ENCODE results near the gene KDM4E.
A peak's percentile ranks its signal among the peaks of the same experiment; 100 is the strongest.

KDM4E gene

DNA sequence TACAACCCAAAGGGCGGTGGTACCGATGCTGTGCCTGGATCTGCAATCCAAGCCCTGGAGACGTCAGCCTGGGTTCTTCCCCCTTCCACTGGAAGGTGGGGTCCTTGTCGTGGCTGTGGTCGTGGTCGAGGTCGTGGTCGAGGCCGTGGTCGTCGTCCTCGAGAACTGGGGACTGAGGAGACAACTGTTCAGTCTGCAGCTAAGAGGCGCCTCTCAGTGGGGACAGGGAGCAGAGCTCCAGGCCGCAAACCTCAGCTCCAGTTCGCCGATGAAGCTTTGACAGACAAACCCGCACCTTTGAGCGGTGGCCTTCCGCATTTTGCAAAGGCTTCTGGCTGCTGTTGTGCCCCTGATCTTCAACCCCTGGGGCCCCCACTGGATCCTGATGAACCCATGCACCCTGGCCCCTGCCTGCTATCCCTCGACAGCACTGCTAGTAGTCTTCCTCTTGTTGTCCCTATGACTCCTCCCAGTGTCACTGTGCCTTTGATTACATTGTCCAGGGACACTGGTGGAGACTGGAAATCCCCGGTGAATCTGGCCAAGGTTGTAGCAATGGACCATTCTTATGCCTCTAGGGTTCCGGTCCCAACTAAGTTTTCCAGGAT, 25.6 kb downstream of the KDM4E start:
- no peak for DNase-seq (ENCODE audit: low read depth in 2 of 2)

DNA sequence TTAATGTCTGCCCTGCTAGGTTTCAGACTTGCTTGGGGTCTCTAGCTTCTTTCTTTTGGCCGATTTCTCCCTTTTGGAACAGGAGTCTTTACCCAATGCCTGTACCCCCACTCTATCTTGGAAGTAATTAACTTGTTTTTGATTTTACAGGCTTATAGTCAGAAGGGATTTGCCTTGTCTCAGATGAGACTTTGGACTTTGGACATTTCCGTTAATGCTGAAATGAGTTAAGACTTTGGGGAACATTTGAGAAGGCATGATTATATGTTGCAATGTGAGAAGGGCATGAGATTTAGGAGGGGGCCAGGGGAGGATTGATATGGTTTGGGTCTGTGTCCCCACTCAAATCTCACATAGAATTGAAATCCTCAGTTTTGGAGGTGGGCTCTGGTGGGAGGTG, 29.3 kb downstream of the KDM4E start:
- DNase-seq (ENCODE audit: low read depth in 2 of 2) = no peak

DNA sequence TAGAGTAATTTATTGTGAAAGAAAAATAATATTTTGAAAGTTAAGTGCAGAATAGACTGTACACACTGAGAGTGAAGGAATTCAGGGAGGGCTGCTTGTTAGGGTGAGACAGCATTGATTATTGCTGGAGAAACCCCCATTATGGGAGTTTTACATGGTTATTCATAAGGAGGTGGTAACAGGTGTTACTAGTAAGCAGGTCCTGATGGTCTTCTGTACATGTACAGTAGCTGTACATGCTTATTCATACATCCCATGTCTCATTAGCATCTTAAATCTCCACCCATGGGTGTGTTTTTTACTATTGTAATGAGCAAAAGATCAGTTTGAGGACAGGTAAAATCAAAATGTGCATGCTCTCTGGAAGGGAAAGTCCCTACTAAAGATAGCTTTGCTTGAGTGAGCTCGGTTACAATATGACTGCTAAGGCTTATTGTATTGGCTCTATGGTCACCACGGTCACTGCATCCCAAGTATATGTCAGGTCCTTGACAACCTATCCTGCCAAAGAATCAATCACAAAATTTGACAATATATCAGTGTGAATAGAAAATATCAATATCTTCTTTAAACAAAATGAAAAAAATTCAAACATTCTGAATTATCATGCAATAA, 30.3 kb downstream of the KDM4E start:
- no peak for DNase-seq (ENCODE audit: low read depth in 2 of 2)

DNA sequence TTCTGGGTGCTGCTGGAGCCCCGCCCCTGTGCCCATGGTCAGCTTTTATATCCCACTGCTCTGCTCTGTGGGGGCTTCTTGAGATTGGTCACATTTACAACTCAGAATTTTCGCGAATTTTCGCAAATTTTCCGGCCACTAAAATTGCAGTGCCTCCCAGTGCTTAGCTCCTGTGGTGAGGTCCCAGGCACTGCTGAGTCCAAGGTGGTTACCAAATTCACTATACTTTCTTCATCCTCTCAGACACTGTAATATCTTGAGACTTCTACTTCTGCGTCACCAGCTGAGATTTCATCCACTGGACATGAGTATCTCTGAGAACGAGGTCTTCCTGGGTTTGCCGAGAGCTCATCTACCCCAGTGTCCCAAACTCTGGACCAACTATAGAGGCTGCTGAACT, 32.9 kb downstream of the KDM4E start:
- no peak for DNase-seq (ENCODE audit: low read depth in 2 of 2)

DNA sequence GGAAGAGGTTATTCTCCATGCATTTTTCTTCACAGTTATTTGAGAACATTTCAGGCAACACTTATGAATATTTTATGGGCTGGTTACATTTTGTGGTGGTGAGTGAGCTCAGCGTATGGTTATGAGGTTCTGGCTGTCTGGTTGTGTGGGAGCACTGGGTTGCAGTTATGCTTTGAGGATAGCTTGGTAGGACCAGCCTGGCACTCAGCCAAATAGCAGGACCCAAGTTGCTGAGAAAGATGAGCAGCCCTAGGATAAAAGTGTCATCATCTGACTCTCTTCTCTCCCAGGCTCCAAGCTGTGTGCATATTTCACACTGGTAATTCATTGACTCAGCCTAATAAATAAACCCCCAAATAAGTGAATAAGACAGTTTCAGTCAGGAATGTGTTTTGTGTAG, 33.6 kb downstream of the KDM4E start:
- no peak for DNase-seq (ENCODE audit: low read depth in 2 of 2)

DNA sequence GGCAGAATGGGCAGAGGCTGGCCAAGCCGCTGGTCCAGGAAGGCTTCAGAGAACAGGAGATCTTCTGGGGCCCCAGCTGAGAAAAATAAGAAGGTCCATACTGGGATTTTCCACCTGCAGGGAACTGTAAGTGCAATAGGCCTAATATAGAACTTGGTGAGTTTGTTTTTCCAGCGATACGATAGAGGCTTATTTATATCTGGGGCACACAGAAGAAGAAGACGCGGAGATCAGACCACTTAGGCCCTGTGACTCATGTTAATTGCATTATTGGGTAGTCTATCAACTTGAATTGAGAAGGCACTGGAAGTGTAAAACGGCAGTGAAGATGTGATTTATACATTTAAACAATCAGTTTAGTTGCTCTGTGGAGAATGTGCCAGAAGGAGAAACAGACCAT, 34.0 kb downstream of the KDM4E start:
- no peak for DNase-seq (ENCODE audit: low read depth in 2 of 2)

DNA sequence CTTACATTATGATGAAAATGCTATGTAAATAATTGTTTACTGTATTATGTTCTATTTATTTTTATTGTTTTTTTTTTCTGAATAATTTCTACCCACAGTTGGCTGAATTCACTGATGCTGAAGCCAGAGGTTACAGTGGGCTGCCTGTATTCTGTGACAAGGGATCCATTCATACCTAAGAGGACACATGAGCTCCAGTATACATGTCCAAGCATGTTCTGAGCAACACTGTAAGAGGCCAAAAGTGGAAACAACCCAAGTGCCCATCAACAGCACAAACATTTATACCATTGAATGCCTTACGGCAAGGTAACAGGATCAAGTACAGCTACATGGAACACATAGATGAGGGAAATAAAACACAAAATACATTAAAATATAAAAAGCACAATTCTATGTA, 40.3 kb downstream of the KDM4E start:
- no peak for DNase-seq (ENCODE audit: low read depth in 2 of 2)

DNA sequence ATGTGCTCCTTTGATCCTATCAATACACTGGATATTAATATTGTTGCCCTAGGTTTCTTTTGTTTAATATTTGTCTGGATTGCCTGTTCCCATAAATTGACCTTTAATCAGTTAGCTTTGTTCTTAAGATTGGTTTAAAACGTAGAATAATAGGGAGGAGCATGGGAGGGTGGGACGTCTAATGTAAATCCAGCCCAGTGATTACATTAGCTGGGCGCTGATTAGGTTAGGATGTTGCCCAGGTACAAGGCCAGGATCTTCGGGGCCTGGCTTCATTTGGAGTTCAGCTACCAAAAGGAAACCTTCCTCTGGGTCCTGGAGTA, 41.6 kb downstream of the KDM4E start, which contains the start of gene SRSF8:
SRSF8 (plus strand) TSS at position 204 of the 323 bp plus-strand sequence. CDS start 308 bp downstream, outside the sequence.
- no peak for DNase-seq (ENCODE audit: low read depth in 2 of 2)

DNA sequence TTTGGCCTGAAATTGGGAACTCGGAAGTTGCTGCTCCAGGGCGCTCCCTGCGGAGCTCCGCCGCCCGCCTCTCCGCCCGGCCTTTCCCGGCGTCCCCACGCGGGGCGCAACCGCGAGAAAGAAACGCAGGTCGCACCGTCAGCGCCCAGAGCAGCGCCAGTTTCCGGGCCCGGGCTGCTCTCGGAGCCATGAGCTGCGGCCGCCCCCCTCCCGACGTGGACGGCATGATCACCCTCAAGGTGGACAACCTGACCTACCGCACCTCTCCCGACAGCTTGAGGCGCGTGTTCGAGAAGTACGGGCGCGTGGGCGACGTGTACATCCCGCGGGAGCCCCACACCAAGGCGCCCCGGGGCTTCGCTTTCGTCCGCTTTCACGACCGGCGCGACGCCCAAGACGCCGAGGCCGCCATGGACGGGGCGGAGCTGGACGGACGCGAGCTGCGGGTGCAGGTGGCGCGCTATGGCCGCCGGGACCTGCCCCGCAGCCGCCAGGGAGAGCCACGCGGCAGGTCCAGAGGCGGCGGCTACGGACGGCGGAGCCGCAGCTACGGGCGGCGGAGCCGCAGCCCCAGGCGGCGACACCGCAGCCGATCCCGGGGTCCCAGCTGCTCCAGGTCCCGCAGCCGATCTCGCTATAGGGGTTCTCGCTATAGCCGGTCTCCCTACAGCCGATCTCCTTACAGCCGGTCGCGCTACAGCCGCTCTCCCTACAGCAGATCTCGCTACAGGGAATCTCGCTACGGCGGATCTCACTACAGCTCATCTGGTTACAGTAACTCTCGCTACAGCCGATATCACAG, 42.2 kb downstream of the KDM4E start:
- peak; percentile 59 to 67 for DNase-seq (ENCODE audit: low read depth in 2 of 2)

DNA sequence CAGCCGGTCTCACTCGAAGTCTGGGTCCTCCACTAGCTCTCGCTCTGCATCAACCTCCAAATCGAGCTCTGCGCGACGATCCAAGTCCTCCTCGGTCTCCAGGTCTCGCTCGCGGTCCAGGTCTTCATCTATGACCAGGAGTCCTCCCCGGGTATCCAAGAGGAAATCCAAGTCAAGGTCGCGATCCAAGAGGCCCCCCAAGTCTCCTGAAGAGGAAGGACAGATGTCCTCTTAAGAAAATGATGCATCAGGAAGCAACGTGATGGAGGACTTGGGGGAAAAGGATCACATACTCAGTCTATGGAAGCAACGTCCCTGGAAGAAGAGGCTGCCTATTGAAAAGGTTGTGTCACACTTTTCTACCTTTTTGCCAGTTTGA, 42.8 kb downstream of the KDM4E start:
- DNase-seq (ENCODE audit: low read depth in 2 of 2) = no peak

DNA sequence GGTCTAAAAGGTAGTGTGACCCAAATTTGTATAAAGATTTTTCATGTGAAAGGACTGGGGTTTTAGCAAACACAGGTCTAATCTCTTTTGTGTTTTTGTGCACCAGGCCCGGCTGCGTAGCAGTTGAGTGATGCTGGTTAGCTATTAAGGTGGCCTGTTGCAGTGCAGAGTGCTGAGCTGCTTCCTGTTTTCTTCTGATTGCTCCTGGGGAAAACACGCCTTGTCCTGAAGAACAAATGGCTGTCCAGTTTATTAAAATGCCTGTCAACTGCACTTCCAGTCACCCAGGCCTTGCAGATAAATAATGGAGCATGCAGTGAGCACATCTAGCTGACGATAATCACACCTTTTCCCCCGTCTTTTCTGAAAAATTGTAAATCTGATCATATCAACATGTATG, 43.5 kb downstream of the KDM4E start:
- DNase-seq (ENCODE audit: low read depth in 2 of 2) = no peak

DNA sequence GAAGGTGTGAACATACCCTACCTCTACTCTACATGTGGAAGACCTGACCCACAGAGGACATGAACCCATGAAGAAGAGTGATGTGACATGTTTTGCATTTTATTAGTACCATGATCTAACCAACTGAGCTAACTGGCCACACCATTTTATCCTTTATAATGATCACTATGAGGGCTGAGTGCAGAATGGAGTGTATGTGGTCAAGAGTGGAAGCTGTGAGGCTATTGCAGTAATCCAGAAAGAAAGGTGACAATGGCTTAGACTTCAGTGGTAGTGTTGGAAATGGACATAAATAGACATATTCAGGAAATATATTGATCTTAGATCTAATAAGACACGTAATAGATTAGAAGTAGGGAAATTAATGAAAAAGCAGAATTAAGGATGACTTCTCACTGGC, 45.4 kb downstream of the KDM4E start:
- no peak for DNase-seq (ENCODE audit: low read depth in 2 of 2)

DNA sequence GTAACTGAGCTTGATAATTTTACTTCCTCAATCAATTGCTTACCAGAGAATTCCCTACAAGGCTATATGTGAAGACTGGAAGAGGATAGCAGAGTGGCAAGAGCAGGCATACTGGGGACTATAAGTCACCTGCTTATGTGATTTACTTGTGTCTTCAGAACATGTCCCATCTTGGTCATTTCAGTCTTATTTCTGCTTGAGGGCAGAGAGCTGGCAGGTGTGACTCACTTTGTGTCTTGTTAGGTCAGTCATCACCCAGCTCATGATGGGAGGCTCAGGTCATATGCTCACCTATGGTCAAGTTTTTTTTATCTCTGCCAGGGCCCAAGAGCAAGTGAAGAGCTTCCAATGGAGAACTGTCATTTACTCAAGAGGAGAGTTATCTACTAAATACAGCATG, 47.9 kb downstream of the KDM4E start:
- DNase-seq (ENCODE audit: low read depth in 2 of 2) = no peak

DNA sequence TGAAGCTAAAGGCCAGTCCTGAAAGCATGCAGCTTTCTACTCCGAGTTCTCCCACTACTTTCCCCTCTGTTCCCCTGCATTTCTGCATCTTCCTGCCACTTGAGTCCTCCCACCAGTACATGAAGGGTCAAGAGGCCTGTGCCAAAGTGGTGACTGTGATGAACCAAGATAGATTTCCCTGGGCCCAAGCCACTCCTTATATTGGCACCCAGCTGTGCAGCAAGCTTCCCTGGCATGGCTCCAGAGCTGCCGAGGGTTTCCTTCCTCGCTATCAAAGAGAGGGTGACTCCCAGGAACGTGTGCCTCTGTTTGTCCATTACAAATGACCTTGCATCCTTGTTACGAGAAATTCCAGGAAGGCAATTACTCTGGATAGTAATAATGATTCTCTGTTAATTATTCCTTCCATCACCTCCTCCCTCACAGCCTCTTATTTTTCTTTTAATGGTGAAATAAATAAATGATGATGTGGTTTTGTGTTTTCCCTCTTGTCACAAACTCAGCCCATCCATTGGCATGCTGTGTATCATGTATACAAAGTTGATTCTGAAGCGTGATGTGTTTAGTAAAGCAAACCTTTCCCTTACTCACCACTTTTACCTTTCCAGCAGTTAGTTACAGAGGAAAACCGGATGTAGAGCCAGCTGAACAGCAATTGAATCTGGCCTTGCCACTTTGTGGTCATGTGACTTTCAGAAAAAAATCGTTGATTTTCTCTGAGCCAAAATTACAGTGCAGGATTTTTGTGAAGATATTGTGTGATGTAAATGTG, 49.9 kb downstream of the KDM4E start:
- DNase-seq (ENCODE audit: low read depth in 2 of 2) = no peak

DNA sequence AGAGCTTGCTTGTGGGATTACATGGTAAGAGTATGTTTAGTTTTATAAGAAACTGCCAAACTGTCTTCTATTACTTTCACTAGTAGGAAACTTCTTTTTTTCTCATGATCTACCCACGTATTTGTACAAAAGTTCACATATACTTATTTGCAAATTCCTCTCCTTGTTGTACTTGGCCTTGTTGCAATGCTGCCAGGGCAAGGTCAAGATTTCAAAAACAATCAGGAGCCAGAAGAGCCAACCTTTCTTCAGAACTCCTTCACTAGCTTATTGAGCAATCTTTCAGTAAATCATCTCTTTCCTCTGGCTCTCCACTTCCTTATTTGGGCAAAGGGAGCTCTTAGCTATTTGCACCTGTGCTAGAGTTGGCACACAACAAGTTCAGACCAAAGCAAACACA, 51.4 kb downstream of the KDM4E start:
- DNase-seq (ENCODE audit: low read depth in 2 of 2) = no peak

DNA sequence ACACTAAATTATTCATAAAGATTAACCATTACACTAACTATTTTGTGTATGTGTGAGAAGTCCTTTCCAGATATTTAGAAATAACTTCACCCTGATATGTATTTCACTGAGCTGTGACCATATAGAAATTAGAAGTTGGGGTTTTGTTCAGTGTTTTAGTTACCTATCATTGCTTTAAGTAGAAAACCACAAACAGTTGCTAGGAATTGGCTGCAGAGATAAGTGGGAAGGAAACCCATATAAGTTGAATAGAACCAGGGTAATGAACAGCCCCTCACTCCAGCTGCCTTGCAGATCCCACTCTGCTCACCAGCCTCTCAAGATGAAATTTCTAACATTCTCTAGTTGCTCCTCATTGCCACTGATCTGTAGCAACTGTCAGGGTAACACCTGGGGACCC, 51.9 kb downstream of the KDM4E start:
- no peak for DNase-seq (ENCODE audit: low read depth in 2 of 2)

All from stimulated activated CD4-positive, alpha-beta T cell treated with anti-CD3 and anti-CD28 coated beads, Interleukin-1b, Interleukin-23, amount 100 ng/mL, for 4 hours (primary cell).